K562 (cell line): ENCODE measurements around the gene RALGPS1. TPM values are rescaled to one million over a fixed set of nuclear protein-coding genes. Genes with fewer than 3 reads are reported as not detected.

Source experiments
- ATF2 ChIP-seq: sonication (generic); formaldehyde crosslinking; IDR thresholded peaks from 2 replicates; pipeline ENCODE4 v1.8.1; 2022; ENCODE audit warnings: missing genetic modification reagents
- ETV1 ChIP-seq: fragments of 450-650 bp; conservative IDR thresholded peaks from 2 replicates; pipeline ENCODE4 v1.6.1; 2016; ENCODE audit warnings: missing genetic modification characterization, control low read depth, low read depth, missing compliant biosample characterization
- GTF2F1 ChIP-seq: IDR thresholded peaks from 2 replicates; pipeline ENCODE4 v1.6.1; 2011; ENCODE audit warnings: low read depth, low read length, improper control_type of control experiment
- HBP1 ChIP-seq: fragments of 450-650 bp; formaldehyde crosslinking; IDR thresholded peaks from 2 replicates; pipeline ENCODE4 v1.4.0; 2022; ENCODE audit warnings: missing genetic modification characterization
- POLR2G ChIP-seq: fragments of 200-400 bp; formaldehyde crosslinking; IDR thresholded peaks from 2 replicates; pipeline ENCODE4 v1.6.1; 2017; ENCODE audit warnings: low read depth, mild to moderate bottlenecking, antibody characterized with exemption, low read length, moderate library complexity
- ZNF282 ChIP-seq: sonication (generic); formaldehyde crosslinking; IDR thresholded peaks from 2 replicates; pipeline ENCODE4 v1.8.1; 2023; ENCODE audit warnings: missing genetic modification reagents
- polyA plus RNA-seq, 8 experiments: library from polyadenylated mRNA; depleted of rRNA in 4 of 8; stranded (reverse) in 5 of 8; unstranded in 3 of 8; fragments of >200 nt; fragmentation: Nextera tagmentation in 2 of 8; fragmentation: Illumina TruSeq in 1 of 8; extraction: Ambion mirVana in 2 of 8; extraction: Trizol in 1 of 8; gene quantifications; 2 replicates each; pipeline versions ENCODE4 v1.2.1 to v1.2.3, GENCODE V29; 2011 to 2014; ENCODE audit warnings: inconsistent platforms in 1 of 8, missing spikeins in 1 of 8
- total RNA-seq, 7 experiments: library from RNA; depleted of rRNA in 6 of 7; stranded (reverse); fragments of >200 nt in 6 of 7; fragmentation: Illumina TruSeq in 2 of 7; extraction: Trizol in 2 of 7; gene quantifications; 2 replicates each; pipeline versions ENCODE4 v1.2.1 to v1.2.3, GENCODE V29; 2011 to 2021; ENCODE audit warnings: low replicate concordance in 1 of 7

Gene RALGPS1
- total and polyA plus RNA-seq, 9 of the 15 experiments (the other 6 are each of a cell fraction or from before 2014, with no cell fraction given) = 0.04 to 2.6 (median 1.5) TPM

- TF ChIP-seq HBP1 (CRISPR knock-in tag) (no peak), POLR2G (no peak), GTF2F1 (no peak), ETV1 (tag) (no peak), ATF2 (no peak), ZNF282 (CRISPR knock-in tag) (no peak)
These were observed 270.6 kb downstream of the RALGPS1 start (continued) for GRCh38 chr9:127185181-127185580.
